GM12891 (cell line): ENCODE data around the gene IRS1.

ENCODE experiments used
- POLR2A ChIP-seq: IDR thresholded peaks from 2 replicates; pipeline ENCODE4 v1.6.1; 2011; ENCODE audit warnings: low read depth, low read length, control low read depth
- POLR2AphosphoS5 ChIP-seq: IDR thresholded peaks from 2 replicates; pipeline ENCODE4 v1.6.1; 2011; ENCODE audit warnings: low read depth, low read length, control low read depth
- SPI1 ChIP-seq: IDR thresholded peaks from 2 replicates; pipeline ENCODE4 v1.6.1; 2011; ENCODE audit warnings: low read depth, low read length, control low read depth

- TF ChIP-seq POLR2A (no peak), POLR2AphosphoS5 (no peak), SPI1 (no peak)
Measured at GRCh38 chr2:226739545-226740030, 60.0 kb downstream of the IRS1 start.
